ENCODE data around the gene C2CD4B.

C2CD4B gene

GRCh38 chr15:62147551-62147950 is 17.5 kb downstream of the C2CD4B start:
- DNase-seq: no peak

DNA sequence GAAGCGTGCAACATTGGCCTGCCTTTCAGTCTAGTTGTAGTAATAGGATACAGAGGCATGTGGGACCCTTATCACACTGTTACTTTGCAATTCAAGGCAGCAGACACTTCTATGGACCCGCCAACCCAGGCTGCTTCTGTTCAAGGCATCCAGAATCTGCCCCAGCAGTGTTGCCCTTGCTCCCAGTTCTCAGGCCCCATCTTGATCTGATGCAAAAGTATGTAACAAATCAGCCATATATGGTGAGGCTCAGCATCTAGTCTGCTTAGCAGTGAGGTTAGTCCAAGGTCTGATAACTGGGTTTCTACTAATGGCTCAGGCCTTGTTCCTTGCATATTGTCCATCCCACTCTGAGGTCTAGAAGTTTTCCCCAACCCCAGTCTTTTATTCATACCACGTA is 17.9 kb downstream of the C2CD4B start:
- DNase-seq: no peak

GRCh38 chr15:62145015-62145735 is 19.9 kb downstream of the C2CD4B start:
- no peak for DNase-seq

DNA sequence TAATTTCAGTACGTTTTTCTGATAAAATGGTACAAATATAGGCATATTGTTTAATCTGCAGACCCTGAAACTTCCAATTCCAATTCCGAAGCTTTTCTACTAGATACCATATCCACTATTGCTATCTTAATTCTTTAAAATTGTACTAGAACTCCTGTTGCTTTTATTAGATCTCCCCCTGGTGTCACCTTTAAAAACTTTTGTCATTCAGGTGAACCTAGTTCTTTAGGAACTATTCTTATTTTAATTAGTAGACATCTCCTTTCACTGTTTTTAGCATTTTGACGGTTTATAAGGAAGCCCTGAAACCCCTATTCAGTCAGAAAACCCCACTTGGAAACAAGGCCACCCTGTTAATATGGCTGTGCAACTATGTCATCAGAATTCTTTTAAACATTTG is 22.3 kb downstream of the C2CD4B start:
- no peak for DNase-seq

GRCh38 chr15:62141643-62142588 is 23.2 kb downstream of the C2CD4B start:
- DNase-seq: no peak

GRCh38 chr15:62141200-62141599 is 23.9 kb downstream of the C2CD4B start:
- DNase-seq: no peak

- no peak for DNase-seq
Measured at GRCh38 chr15:62138124-62138523, 27.0 kb downstream of the C2CD4B start.

- no peak for DNase-seq
Measured at GRCh38 chr15:62136911-62137865, 27.9 kb downstream of the C2CD4B start.

GRCh38 chr15:62135532-62136134 is 29.5 kb downstream of the C2CD4B start:
- DNase-seq: no peak

DNA sequence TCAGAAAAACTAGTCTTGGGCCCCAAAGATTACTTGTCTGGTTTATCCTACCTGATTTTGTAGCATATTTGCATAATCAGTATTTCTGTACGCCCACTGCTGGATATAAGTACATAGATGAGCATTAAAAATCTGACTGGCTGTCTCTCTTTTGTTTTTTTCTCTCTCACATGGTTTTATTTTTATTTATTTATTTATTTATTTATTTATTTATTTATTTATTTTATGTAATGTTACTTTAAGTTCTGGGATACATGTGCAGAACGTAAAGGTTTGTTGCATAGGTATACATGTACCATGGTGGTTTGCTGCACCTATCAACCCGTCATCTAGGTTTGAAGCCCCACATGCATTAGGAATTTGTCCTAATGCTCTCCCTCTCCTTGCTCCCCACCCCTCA is 31.9 kb downstream of the C2CD4B start:
- DNase-seq: no peak

- DNase-seq: no peak
Measured at GRCh38 chr15:62128916-62129315, 36.2 kb downstream of the C2CD4B start.

- DNase-seq: no peak
Measured at GRCh38 chr15:62126364-62126763, 38.7 kb downstream of the C2CD4B start.

DNA sequence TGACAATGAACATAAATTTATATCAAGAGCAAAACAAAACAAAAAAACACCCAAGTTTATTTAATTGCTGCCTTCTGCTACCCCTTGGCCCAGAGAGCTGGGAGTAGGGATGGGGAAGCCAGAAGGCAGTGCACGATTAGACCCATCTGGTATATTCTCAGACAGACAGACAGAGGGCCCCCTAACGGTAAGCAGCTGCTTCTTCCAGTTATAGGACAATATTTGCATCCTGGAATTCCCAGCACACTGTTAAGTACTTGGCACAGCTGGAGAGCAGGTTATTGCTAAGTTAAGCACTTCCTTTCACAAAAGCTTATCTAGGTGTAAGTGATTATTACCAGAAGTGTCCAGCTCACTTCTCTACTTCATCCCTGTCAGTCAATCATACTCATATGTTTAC is 39.3 kb downstream of the C2CD4B start:
- no peak for DNase-seq

DNA sequence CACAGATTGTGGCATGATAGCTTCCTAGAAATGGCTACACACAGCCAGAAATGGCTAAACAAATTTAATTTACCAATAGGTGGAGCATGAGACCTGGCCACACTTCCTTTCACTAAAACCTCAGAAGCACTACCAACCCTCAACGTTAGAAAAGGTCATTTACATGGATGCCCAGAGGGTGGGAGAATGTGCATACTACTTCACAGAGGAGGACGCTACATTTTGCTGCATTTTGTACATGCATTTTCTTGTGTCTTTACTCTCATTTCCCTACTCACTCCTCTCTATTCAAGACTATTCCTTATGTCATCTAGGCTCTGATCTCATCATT is 40.1 kb downstream of the C2CD4B start:
- no peak for DNase-seq

DNA sequence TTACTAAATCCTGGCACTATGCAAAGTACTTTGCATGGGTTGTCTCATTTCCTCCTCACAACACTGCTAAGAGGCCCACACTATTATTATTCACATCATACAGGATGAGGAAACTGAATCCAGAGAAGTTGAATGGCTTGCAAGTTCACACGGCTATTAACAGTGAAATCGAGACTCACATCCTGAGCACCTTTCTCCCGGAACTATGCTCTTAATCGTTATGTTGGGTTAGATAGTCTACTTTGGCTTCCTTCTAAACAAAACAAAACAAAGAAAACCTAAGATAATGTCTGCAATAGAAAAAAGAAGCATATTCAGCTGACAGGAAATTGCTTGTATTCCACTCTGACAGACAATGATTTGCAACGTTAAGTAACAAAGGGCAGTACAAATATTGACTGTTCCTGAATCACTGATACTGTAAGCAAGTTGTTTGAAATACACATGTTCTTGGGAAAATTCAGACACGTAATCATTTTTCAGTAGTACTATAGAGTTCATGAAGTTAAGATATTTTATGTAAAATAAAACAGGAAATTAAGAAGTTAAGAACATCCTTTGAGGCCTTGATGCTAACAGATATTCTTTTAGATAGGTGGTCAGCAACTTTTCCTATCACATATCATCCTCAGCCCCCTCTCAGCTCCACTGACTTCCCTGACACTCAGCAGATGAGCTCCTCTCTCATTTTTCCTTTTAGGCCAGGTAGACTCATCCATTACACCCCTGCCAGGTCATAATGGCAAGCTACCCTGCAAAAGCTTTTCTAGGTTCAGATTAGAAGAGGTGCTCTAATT is 40.7 kb downstream of the C2CD4B start:
- no peak for DNase-seq

DNA sequence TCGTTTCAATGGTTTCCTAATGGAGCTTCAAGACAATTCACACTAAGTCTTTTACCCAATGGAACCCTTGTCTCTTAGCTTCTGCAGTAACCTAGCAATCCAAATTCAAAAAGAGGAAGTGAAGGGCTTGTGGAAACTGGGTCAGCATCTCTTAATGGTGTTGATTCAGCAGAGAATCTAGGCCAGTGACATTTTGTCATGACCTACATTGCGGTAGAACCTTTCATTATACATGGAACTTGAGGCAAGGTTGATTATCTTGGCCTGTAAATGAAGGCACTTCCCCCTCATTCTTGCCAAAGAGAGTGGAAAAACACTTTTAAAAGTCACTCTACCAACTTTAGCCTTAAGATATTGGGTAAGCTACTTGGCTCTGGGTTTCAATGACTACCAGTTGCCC is 42.8 kb downstream of the C2CD4B start:
- DNase-seq: no peak

- DNase-seq: no peak
Measured at GRCh38 chr15:62121273-62122015, 43.6 kb downstream of the C2CD4B start.

DNA sequence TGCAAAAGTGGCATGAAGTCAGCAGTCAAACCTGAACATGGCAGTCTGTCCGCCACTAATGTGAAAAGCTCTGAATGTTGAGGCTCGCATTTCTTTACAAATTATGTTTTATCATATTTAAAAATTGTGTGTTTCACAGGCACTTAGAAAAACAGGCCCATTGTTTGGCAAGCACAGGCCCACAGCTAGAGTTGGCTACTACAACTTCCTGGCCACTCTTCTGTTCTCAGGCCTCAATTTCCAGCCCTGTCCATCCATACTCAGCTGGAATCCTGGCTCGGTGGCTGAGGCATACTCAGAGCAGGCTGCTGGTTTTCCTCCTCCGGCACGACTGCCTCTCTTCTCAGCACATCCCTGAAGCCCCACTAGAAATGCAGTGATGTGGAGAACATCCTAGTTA is 44.3 kb downstream of the C2CD4B start:
- DNase-seq: no peak

- DNase-seq: no peak
Measured at GRCh38 chr15:62119874-62120273, 45.2 kb downstream of the C2CD4B start.

GRCh38 chr15:62119227-62119864 is 45.7 kb downstream of the C2CD4B start:
- no peak for DNase-seq
